Subcutaneous abdominal adipose tissue (tissue), 5 donors: ENCODE measurements around the gene ANG.
"Not testable (repeated sequence)": the region's sequence is repeated elsewhere in the genome, so short reads cannot be mapped to it uniquely, and the experiment has no call there.

Experiments used
- H3K27ac ChIP-seq: one replicate; pipeline ENCODE4 v1.7.0; 2013; ENCODE audit warnings: low read depth, mild to moderate bottlenecking, inconsistent platforms, low read length, moderate library complexity
- H3K27me3 ChIP-seq, 5 donors: one replicate each; pipeline ENCODE4 v1.7.0; 2013; ENCODE audit warnings: low read length in 5 of 5, inconsistent platforms in 1 of 5; ENCODE audit not compliant: control insufficient read depth in 5 of 5, insufficient read depth in 4 of 5
- H3K36me3 ChIP-seq, 5 donors: one replicate each; pipeline ENCODE4 v1.7.0; 2013; ENCODE audit warnings: low read length in 5 of 5; ENCODE audit not compliant: control insufficient read depth in 5 of 5, insufficient read depth in 5 of 5
- H3K4me1 ChIP-seq, 5 donors: one replicate each; pipeline ENCODE4 v1.7.0; 2013; ENCODE audit warnings: low read length in 5 of 5, mild to moderate bottlenecking in 3 of 5, moderate library complexity in 1 of 5; ENCODE audit not compliant: control insufficient read depth in 5 of 5, insufficient read depth in 5 of 5
- H3K4me3 ChIP-seq, 5 donors: one replicate each; pipeline ENCODE4 v1.7.0; 2013; ENCODE audit warnings: low read length in 5 of 5, low read depth in 1 of 5
- H3K9ac ChIP-seq, 5 donors: one replicate each; pipeline ENCODE4 v1.7.0; 2013; ENCODE audit warnings: low read length in 5 of 5, mild to moderate bottlenecking in 4 of 5, moderate library complexity in 3 of 5
- H3K9me3 ChIP-seq, 5 donors: one replicate each; pipeline ENCODE4 v1.7.0; 2013; ENCODE audit warnings: low read length in 5 of 5; ENCODE audit not compliant: control insufficient read depth in 5 of 5
- donor health status: healthy.
- donor health status: healthy.
- donor health status: healthy.
- donor health status: healthy.
- donor health status: healthy.

ANG gene

GRCh38 chr14:20688167-20688839 is at the start of gene ANG:
ANG (plus strand) TSS chr14:20688764; CDS start chr14:20693565, 4,801 bp downstream.
- no peaks in the 10 kb centered on the region for H3K27me3 ChIP-seq
- no peaks in the 10 kb centered on the region for H3K9me3 ChIP-seq
- H3K4me3 ChIP-seq: no peak within 1 kb of the TSS
- peaks cover 0 to 43% (median 41%) of the 10 kb centered on the region in 5 donors for H3K4me1 ChIP-seq
- peak within 1 kb of the TSS; percentile 99 for H3K27ac ChIP-seq
- peak within 1 kb of the TSS in 3 of 5 donors; percentile 4 to 23 (median 11) for H3K9ac ChIP-seq
- peaks cover under 1 to 4% (median 2%) of the 10 kb centered on the region in 5 donors for H3K36me3 ChIP-seq

GRCh38 chr14:20641591-20641990 is 47.0 kb upstream of the ANG start, which contains the start of gene OR6S1:
OR6S1 (minus strand) TSS chr14:20641691; CDS start chr14:20641691, 0 bp downstream.
- Histone ChIP-seq H3K27ac (no peak within 1 kb of the TSS), H3K36me3 (no peaks in the 10 kb centered on the region), H3K27me3 (peaks cover 4 to 20% (median 12%) of the 10 kb centered on the region in 5 donors), H3K4me3 (no peak within 1 kb of the TSS), H3K9me3 (no peaks in the 10 kb centered on the region), H3K4me1 (no peaks in the 10 kb centered on the region), H3K9ac (no peak within 1 kb of the TSS)

- H3K9ac ChIP-seq: no peak overlapping the region
- peaks cover 4 to 20% (median 12%) of the 10 kb centered on the region in 5 donors for H3K27me3 ChIP-seq
- no peaks in the 10 kb centered on the region for H3K4me1 ChIP-seq
- H3K27ac ChIP-seq: no peak overlapping the region
- no peaks in the 10 kb centered on the region for H3K36me3 ChIP-seq
- H3K4me3 ChIP-seq: no peak overlapping the region
- no peaks in the 10 kb centered on the region for H3K9me3 ChIP-seq
These were observed 46.4 kb upstream of the ANG start for GRCh38 chr14:20642182-20642581.

GRCh38 chr14:20642755-20643154 is 45.8 kb upstream of the ANG start:
- H3K27me3 ChIP-seq: peaks cover 4 to 20% (median 12%) of the 10 kb centered on the region in 5 donors
- not testable (repeated sequence) for H3K9ac ChIP-seq, H3K27ac ChIP-seq, H3K4me3 ChIP-seq, H3K9me3 ChIP-seq, H3K36me3 ChIP-seq, H3K4me1 ChIP-seq

GRCh38 chr14:20644520-20644919 is 44.0 kb upstream of the ANG start:
- Histone ChIP-seq H3K36me3 (no peaks in the 10 kb centered on the region), H3K4me1 (no peaks in the 10 kb centered on the region)

GRCh38 chr14:20645481-20645880 is 43.1 kb upstream of the ANG start:
- Histone ChIP-seq H3K4me3 (no peak overlapping the region), H3K27ac (no peak overlapping the region), H3K9ac (no peak overlapping the region), H3K4me1 (no peaks in the 10 kb centered on the region), H3K27me3 (peaks cover 4 to 20% (median 12%) of the 10 kb centered on the region in 5 donors), H3K9me3 (no peaks in the 10 kb centered on the region), H3K36me3 (no peaks in the 10 kb centered on the region)

More at GRCh38 chr14:20644520-20644919, 44.0 kb upstream of the ANG start:
- peaks cover 4 to 20% (median 12%) of the 10 kb centered on the region in 5 donors for H3K27me3 ChIP-seq
- H3K9ac ChIP-seq: no peak overlapping the region
- H3K27ac ChIP-seq: no peak overlapping the region
- H3K9me3 ChIP-seq: no peaks in the 10 kb centered on the region
- no peak overlapping the region for H3K4me3 ChIP-seq

GRCh38 chr14:20652996-20653975 is 35.3 kb upstream of the ANG start:
- no peaks in the 10 kb centered on the region for H3K36me3 ChIP-seq
- H3K27ac ChIP-seq: no peak overlapping the region
- H3K4me1 ChIP-seq: peaks cover 0 to 7% (median 3%) of the 10 kb centered on the region in 5 donors
- peak overlapping the region in 3 of 5 donors; percentile 16 to 44 (median 22) for H3K4me3 ChIP-seq
- H3K9ac ChIP-seq: no peak overlapping the region
- no peaks in the 10 kb centered on the region for H3K9me3 ChIP-seq
- peaks cover 16 to 53% (median 41%) of the 10 kb centered on the region in 5 donors for H3K27me3 ChIP-seq

GRCh38 chr14:20655851-20656250 is 32.7 kb upstream of the ANG start:
- H3K4me1 ChIP-seq: peaks cover 0 to 7% (median 3%) of the 10 kb centered on the region in 5 donors
- no peaks in the 10 kb centered on the region for H3K36me3 ChIP-seq
- no peak overlapping the region for H3K4me3 ChIP-seq
- no peaks in the 10 kb centered on the region for H3K9me3 ChIP-seq
- H3K9ac ChIP-seq: no peak overlapping the region
- H3K27me3 ChIP-seq: peaks cover 22 to 74% (median 51%) of the 10 kb centered on the region in 5 donors
- H3K27ac ChIP-seq: no peak overlapping the region

- no peak overlapping the region for H3K27ac ChIP-seq
- no peaks in the 10 kb centered on the region for H3K36me3 ChIP-seq
- H3K4me1 ChIP-seq: peaks cover 0 to 7% (median 3%) of the 10 kb centered on the region in 5 donors
- peaks cover 22 to 73% (median 51%) of the 10 kb centered on the region in 5 donors for H3K27me3 ChIP-seq
- H3K4me3 ChIP-seq: no peak overlapping the region
- no peak overlapping the region for H3K9ac ChIP-seq
- no peaks in the 10 kb centered on the region for H3K9me3 ChIP-seq
These were observed 32.3 kb upstream of the ANG start for GRCh38 chr14:20656274-20656673.
